Astrocyte (in vitro differentiated cells and primary cell): ENCODE data around the gene RNASEH2C.
"Not testable (repeated sequence)": the region's sequence is repeated elsewhere in the genome, so short reads cannot be mapped to it uniquely, and the experiment has no call there.

Source experiments
- EZH2 ChIP-seq: IDR thresholded peaks from 2 replicates; pipeline ENCODE4 v1.6.1; 2012; ENCODE audit warnings: mild to moderate bottlenecking, low read length, inconsistent platforms; ENCODE audit not compliant: insufficient read depth
- TF ChIP-seq, protein P1 (sequence below): IDR thresholded peaks from 2 replicates; pipeline ENCODE4 v1.5.1; 2011; ENCODE audit warnings: low read depth, mild to moderate bottlenecking, inconsistent platforms, low read length, moderate library complexity; ENCODE audit not compliant: insufficient read depth

GRCh38 chr11:65707002-65707401, 13.6 kb downstream of the RNASEH2C start:
- TF ChIP-seq, protein P1, sequence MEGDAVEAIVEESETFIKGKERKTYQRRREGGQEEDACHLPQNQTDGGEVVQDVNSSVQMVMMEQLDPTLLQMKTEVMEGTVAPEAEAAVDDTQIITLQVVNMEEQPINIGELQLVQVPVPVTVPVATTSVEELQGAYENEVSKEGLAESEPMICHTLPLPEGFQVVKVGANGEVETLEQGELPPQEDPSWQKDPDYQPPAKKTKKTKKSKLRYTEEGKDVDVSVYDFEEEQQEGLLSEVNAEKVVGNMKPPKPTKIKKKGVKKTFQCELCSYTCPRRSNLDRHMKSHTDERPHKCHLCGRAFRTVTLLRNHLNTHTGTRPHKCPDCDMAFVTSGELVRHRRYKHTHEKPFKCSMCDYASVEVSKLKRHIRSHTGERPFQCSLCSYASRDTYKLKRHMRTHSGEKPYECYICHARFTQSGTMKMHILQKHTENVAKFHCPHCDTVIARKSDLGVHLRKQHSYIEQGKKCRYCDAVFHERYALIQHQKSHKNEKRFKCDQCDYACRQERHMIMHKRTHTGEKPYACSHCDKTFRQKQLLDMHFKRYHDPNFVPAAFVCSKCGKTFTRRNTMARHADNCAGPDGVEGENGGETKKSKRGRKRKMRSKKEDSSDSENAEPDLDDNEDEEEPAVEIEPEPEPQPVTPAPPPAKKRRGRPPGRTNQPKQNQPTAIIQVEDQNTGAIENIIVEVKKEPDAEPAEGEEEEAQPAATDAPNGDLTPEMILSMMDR: not testable (repeated sequence)
- not testable (repeated sequence) for TF ChIP-seq EZH2
